SU-DHL-6 (cell line): ENCODE results near the gene LDB2.

Experiments
- EZH2phosphoT487 ChIP-seq: fragments of 200-600 bp; sonication (generic), shearing (Covaris generic); conservative IDR thresholded peaks from 2 replicates; pipeline ENCODE4 v1.6.1; 2018; ENCODE audit warnings: mild to moderate bottlenecking, antibody characterized with exemption, low read length, moderate library complexity, mixed read lengths
- TF ChIP-seq, protein P1 (sequence below): fragments of 200-600 bp; sonication (generic); IDR thresholded peaks from one replicate; pipeline ENCODE4 v1.5.1; 2017; ENCODE audit warnings: antibody characterized with exemption, mild to moderate bottlenecking, low read length, moderate library complexity; ENCODE audit not compliant: insufficient read depth, poor library complexity, severe bottlenecking

DNA sequence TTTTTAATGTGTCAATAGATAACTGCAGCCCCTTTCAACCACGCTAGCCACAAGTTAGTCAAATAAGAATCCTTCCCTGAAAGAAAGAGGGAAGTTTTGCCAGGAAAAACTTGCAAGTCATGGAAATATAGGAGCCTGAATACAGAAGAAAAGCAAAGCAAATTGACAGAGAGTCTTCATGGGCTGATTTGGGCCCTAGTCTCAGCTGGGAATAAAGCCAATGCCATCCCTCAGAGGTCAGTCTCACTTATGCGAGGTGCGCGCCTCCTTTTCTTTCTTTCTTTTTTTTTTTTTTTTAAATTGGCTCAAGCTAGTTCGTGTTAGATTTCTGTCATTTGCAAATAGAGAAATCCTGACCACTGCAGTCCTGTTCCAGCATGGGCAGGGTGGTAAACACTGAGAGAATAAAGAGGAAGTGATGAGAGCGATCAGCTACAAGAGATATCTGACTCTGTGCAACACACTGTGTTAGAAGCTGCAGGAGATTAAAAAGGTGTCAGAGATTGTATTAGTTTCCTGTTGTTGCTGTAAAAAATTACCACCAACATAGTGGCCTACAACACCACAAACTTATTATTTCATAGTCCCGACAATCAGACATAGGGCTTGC lies 299.7 kb downstream of the LDB2 start:
- TF ChIP-seq, protein P1, sequence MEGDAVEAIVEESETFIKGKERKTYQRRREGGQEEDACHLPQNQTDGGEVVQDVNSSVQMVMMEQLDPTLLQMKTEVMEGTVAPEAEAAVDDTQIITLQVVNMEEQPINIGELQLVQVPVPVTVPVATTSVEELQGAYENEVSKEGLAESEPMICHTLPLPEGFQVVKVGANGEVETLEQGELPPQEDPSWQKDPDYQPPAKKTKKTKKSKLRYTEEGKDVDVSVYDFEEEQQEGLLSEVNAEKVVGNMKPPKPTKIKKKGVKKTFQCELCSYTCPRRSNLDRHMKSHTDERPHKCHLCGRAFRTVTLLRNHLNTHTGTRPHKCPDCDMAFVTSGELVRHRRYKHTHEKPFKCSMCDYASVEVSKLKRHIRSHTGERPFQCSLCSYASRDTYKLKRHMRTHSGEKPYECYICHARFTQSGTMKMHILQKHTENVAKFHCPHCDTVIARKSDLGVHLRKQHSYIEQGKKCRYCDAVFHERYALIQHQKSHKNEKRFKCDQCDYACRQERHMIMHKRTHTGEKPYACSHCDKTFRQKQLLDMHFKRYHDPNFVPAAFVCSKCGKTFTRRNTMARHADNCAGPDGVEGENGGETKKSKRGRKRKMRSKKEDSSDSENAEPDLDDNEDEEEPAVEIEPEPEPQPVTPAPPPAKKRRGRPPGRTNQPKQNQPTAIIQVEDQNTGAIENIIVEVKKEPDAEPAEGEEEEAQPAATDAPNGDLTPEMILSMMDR, result no peak
- TF ChIP-seq EZH2phosphoT487, result no peak
